Activated CD4-positive, alpha-beta T cell treated with anti-CD3 and anti-CD28 coated beads for 1 hour (primary cell): ENCODE data around the gene FREM1.
"Not testable (repeated sequence)": the region's sequence is repeated elsewhere in the genome, so short reads cannot be mapped to it uniquely, and the experiment has no call there.

Experiments
- DNase-seq: peaks from one replicate; pipeline ENCODE4 v3.0.0-alpha.2; 2020

The FREM1 gene

GRCh38 chr9:14909961-14910805 is at the start of gene FREM1:
Gene FREM1 (minus strand): TSS chr9:14910428. CDS start chr9:14868977, 41,451 bp downstream.
- no peak for DNase-seq

DNA sequence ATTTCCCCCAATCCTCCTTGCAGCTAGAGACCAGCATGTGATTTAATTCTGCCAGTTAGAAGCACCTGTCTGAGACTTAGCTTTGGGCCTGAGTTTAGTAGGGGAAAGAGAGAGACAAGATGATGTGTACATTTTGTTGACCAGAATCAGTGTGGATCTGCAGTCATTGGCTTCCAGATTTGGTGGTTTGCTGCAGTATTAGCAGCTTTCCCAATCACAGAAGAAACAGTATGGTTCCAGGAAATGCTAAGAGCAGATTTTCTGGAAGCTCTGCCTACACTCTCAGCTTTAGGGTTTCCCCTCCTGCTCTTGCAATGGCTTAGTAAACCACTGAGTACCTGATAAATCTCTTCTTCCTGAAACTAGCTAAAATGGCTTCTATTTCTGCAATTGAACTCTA is 48.8 kb upstream of the FREM1 start:
- no peak for DNase-seq

GRCh38 chr9:14957109-14957508 is 46.9 kb upstream of the FREM1 start:
- no peak for DNase-seq

- no peak for DNase-seq
Measured at GRCh38 chr9:14956208-14956607, 46.0 kb upstream of the FREM1 start.

GRCh38 chr9:14945351-14945750 is 35.1 kb upstream of the FREM1 start:
- no peak for DNase-seq

DNA sequence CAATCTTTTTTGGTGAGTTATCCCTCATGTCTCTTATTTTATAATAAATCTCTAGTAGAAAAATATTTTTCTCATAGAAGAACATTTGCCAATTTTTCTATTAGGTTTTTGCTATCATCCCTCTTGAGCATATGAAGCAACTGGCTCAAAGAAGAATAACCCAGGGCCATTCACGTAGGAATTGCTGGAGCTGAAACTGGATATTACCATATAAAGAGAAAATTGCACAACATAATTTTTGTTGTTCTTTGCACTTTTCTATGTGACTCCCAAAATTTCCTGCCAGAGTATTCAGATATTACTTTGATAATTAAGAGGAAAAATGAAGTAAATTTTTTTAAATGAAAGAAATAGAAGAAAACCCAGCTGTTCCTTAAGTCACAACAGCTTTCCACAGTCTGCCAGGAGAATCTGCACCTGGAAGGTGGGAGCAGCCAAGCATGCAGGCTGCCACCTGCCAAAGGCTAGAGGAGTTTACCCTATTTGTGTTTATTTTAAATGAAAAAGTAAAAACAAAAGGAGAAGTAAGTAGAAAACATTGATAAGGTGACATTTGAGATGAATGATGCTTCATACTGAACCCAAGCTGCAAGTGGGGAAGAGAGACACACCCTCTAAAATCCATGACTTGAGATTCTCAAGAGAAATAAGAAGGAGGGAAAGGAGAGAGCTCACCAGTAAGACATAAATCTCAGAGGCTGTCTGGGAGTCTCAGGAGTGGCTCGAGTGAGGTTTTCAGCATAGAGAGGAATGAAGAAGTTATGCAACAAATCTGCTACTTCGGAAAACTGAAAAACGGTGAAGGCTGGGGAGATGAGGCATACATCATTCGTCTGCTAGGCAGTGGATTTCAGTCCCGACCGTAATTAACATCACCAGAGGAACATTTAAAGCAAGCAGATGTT is 31.5 kb upstream of the FREM1 start:
- DNase-seq = no peak

DNA sequence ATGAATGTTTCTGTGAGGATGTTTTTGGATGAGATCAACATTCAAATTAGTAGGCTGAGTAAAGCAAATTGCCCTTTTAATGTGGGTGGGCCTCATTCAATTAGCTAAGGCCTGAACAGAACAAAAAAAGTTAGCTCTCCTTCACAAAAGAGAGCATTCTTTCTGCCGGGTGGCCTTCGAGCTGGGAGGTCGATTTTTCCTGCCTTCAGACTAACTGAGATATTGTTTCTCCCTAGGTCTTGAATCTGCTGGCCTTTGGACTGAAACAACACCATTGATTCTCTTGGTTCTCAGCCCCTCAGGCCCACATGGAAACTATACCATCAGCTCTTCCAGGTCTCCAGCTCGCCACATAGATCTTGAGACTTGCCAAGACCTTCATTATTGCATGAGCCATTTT is 29.1 kb upstream of the FREM1 start:
- DNase-seq = no peak

DNA sequence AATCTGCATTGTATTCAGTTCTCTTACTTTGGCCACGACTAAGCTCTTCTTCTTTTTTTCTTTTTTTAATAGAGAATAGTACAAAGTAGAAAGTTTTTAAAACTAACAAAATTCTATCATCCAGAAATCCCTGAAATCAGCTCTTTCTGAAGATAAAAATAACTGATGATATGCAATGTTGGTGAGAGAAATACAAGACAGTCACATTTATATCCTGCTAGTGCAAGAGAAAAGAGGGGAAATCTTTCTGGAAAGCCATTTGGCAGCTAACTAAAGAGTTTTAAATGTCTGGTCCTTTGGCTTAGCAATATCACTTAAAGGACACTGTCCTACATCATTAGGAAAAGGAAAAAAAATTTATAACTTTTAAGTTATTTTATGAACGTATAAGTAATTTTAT is 27.0 kb upstream of the FREM1 start:
- DNase-seq = no peak

- no peak for DNase-seq
Measured at GRCh38 chr9:14936491-14936890, 26.3 kb upstream of the FREM1 start.

DNA sequence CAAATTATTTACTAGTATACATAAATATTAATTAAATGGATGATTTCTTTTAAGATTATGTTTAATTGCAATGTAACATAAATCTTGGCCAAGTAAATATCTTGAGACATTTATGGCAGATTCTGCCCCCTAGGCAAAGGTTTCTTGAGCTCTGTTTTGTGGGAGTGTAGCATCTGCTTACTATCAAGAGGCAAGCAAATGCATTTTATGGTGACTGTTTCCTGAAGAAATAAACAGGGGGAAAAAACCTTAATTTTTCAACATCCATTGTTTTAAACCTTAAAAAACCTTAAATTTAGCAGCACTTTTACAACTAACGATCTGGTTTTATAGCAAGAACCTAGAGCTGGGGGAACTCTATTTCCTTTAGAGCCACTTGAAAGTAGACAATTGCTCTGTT is 25.7 kb upstream of the FREM1 start:
- no peak for DNase-seq

- DNase-seq = no peak
Measured at GRCh38 chr9:14935106-14935751, 25.0 kb upstream of the FREM1 start.

DNA sequence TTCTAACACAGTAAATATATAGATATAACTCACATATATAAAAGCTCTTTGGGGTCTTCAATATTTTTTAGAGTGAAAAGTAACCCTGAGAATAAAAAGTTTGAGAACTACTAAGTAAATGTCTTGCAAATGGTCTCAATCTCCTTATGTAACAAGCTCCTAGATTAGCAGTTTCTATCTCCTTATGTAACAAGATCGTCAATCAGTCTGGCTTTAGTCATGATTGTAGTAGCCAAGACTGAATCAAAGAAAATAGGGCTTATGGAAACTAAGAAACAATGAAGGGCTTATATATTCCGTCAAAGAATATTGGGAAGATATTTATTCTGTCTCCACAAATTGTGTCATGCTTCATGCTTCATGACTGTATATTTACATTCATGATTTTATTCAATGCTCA is 22.4 kb upstream of the FREM1 start:
- no peak for DNase-seq

- no peak for DNase-seq
Measured at GRCh38 chr9:14932231-14932630, 22.0 kb upstream of the FREM1 start.

- no peak for DNase-seq
Measured at GRCh38 chr9:14926941-14927624, 16.9 kb upstream of the FREM1 start.

- no peak for DNase-seq
Measured at GRCh38 chr9:14924230-14925219, 14.3 kb upstream of the FREM1 start.

GRCh38 chr9:14923701-14924100 is 13.5 kb upstream of the FREM1 start:
- no peak for DNase-seq

DNA sequence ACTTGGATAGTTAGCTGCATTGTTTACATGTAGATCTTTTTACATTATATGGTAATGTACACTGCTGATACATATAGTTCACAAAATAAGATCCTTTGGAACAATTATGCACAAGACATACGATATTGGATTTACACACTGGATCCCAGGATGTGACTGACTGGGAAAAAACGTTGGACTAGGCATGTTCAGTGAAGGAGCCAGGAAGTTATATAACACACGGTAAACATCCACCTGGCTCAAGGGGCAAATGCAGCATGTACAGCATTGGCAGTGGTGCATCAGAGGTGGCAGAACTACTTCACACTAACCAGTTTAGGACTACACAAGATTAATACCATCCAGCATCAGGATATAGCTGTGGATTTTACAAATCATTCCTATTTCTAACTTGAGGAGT is 10.6 kb upstream of the FREM1 start:
- not testable (repeated sequence) for DNase-seq

DNA sequence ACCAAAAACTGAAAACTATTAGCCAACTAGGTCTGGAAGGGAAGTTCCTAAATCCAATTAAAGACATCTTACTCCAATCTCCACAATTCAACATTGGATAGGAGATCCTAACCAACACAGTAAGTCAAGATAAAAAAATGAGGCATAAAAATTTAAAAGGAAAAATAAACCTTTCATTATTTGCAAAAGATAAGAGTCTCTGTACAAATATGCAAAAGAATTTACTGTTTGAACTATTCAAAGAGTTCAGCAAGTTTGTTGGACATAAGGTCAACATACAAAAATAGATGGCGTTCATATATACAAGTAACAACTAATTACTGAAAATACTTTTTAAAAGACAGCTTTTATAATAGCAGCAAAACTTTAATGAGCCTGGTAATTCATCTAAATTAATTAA is 3.1 kb upstream of the FREM1 start:
- no peak for DNase-seq

DNA sequence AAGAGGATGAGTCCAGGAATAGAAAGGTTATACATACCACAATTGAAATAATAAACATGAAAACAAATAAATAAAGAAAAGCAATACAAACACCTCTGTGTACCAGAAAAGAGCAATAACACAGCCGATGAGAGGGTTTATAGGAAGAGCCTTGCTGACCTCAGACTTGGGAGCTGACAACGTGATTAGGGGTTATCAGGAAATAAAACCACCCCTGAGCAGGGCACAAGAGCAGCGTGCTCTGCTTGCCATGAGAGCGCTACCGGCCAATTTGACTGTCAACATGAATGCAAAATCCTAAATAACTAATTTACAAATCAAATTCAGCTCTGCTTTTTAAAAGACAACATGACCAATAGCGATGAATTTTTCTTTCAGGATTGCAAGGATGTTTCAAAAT is 2.6 kb upstream of the FREM1 start:
- DNase-seq = no peak

GRCh38 chr9:14911046-14911445 is 818 bp upstream of the FREM1 start:
- DNase-seq = no peak

- DNase-seq = no peak
Measured at GRCh38 chr9:14909601-14909960, 647 bp downstream of the FREM1 start.

GRCh38 chr9:14909181-14909580 is 1.0 kb downstream of the FREM1 start:
- no peak for DNase-seq
